Uterus (tissue), 4 donors: Measurements from ENCODE around the gene KCNH2. TPM values are rescaled to one million over a fixed set of nuclear protein-coding genes. Genes with fewer than 3 reads are reported as not detected.

Experiments
- DNase-seq, 2 donors: peaks; one replicate each; pipeline ENCODE4 v3.0.0-alpha.2; 2019 to 2020
- H3K27ac ChIP-seq, 2 donors: fragments of 200-600 bp; sonication (generic); 1 replicate in 1 of 2; 2 replicates in 1 of 2; pipeline ENCODE4 v1.5.1; 2016 to 2018
- H3K27me3 ChIP-seq, 2 donors: fragments of 200-600 bp; sonication (generic); one replicate each; pipeline ENCODE4 v1.5.1; 2018 to 2019; ENCODE audit warnings: control low read depth in 1 of 2
- H3K36me3 ChIP-seq, 2 donors: fragments of 200-600 bp; sonication (generic); one replicate each; pipeline ENCODE4 v1.5.1; 2019; ENCODE audit warnings: control low read depth in 1 of 2
- H3K4me1 ChIP-seq, 2 donors: fragments of 200-600 bp; sonication (generic); one replicate each; pipeline ENCODE4 v1.5.1; 2018 to 2019; ENCODE audit warnings: control low read depth in 1 of 2
- H3K4me3 ChIP-seq, 2 donors: fragments of 200-600 bp; sonication (generic); 1 replicate in 1 of 2; 2 replicates in 1 of 2; pipeline ENCODE4 v1.5.1; 2018 to 2019; ENCODE audit warnings: mild to moderate bottlenecking in 1 of 2
- H3K9me3 ChIP-seq, 2 donors: fragments of 200-600 bp; sonication (generic); one replicate each; pipeline ENCODE4 v1.5.1; 2019; ENCODE audit warnings: control low read depth in 1 of 2
- CTCF ChIP-seq, 4 experiments: fragments of 200-600 bp in 2 of 4; fragments of 450-650 bp in 2 of 4; sonication (generic) in 2 of 4; IDR thresholded peaks; one replicate each; pipeline ENCODE4 v1.5.1; 2016 to 2019; ENCODE audit warnings: antibody characterized with exemption in 4 of 4, mild to moderate bottlenecking in 2 of 4, moderate library complexity in 1 of 4
- POLR2A ChIP-seq, 2 donors: fragments of 450-650 bp; IDR thresholded peaks; one replicate each; pipeline ENCODE4 v1.6.1; 2016; ENCODE audit warnings: antibody characterized with exemption in 2 of 2, mild to moderate bottlenecking in 1 of 2, moderate library complexity in 1 of 2
- intact Hi-C: fragments of 100-400 bp; cut with DNase I; formaldehyde crosslinking; loops from one replicate; pipeline ENCODE4 v1.15.1; 2023; ENCODE audit warnings: low total_unique reads
- total RNA-seq, 4 donors: library from RNA; depleted of rRNA in 3 of 4; stranded (reverse); fragments of >200 nt in 3 of 4; gene quantifications; one replicate each; pipeline versions ENCODE4 v1.1.0 to v1.2.4, GENCODE V29; 2014 to 2023
- donor health status: DM: yes; HTN: yes; CAD: no.

KCNH2 gene
- total RNA-seq, 4 donors from 2014 or later = 9.1 to 51.0 (median 22.8) TPM

- intact Hi-C loops = no loop called here
- no peak overlapping the region for H3K27ac ChIP-seq
- H3K9me3 ChIP-seq = no peaks in the 10 kb centered on the region
- H3K27me3 ChIP-seq = no peaks in the 10 kb centered on the region
- H3K36me3 ChIP-seq = no peaks in the 10 kb centered on the region
- TF ChIP-seq CTCF (IDR thresholded peaks at IDR 0.05) = no peak
- no peak for TF ChIP-seq POLR2A (IDR thresholded peaks at IDR 0.05)
- no peak for DNase-seq
- peaks cover 0 to 16% of the 10 kb centered on the region in 2 donors for H3K4me1 ChIP-seq
- no peak overlapping the region for H3K4me3 ChIP-seq
Measured at GRCh38 chr7:150951521-150951920, 26.6 kb downstream of the KCNH2 start.

DNA sequence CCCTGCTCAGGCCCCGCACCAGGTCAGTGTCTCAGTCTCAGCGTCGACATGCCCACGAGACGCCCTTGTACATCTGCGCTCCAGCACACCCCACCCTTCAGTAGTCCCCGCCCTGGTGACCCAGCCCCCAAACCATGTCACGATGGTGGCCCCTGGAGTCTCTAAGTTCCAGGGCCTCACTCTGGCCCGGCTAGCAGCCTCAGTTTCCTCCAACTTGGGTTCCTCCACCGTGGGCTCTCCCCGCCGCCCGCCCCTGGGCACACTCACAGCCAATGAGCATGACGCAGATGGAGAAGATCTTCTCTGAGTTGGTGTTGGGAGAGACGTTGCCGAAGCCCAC lies 27.0 kb downstream of the KCNH2 start:
- H3K27me3 ChIP-seq = no peaks in the 10 kb centered on the region
- no peak overlapping the region for H3K4me3 ChIP-seq
- no peaks in the 10 kb centered on the region for H3K9me3 ChIP-seq
- H3K27ac ChIP-seq = no peak overlapping the region
- TF ChIP-seq POLR2A (IDR thresholded peaks at IDR 0.05) (no peak), CTCF (IDR thresholded peaks at IDR 0.05) (no peak)
- H3K4me1 ChIP-seq = peaks cover 0 to 16% of the 10 kb centered on the region in 2 donors
- no peak for DNase-seq
- intact Hi-C loops = no loop called here
- no peaks in the 10 kb centered on the region for H3K36me3 ChIP-seq

GRCh38 chr7:150950496-150951180 lies 27.5 kb downstream of the KCNH2 start:
- intact Hi-C loops = no loop called here
- DNase-seq = no peak
- H3K9me3 ChIP-seq = no peaks in the 10 kb centered on the region
- no peaks in the 10 kb centered on the region for H3K27me3 ChIP-seq
- peaks cover 0 to 16% of the 10 kb centered on the region in 2 donors for H3K4me1 ChIP-seq
- H3K4me3 ChIP-seq = no peak overlapping the region
- H3K27ac ChIP-seq = no peak overlapping the region
- TF ChIP-seq CTCF (IDR thresholded peaks at IDR 0.05) = no peak
- no peak for TF ChIP-seq POLR2A (IDR thresholded peaks at IDR 0.05)
- no peaks in the 10 kb centered on the region for H3K36me3 ChIP-seq

- TF ChIP-seq POLR2A (IDR thresholded peaks at IDR 0.05) (no peak), CTCF (IDR thresholded peaks at IDR 0.05) (no peak)
- intact Hi-C loops = no loop called here
- Histone ChIP-seq H3K36me3 (no peaks in the 10 kb centered on the region), H3K4me3 (no peak overlapping the region), H3K27ac (no peak overlapping the region), H3K9me3 (no peaks in the 10 kb centered on the region), H3K27me3 (no peaks in the 10 kb centered on the region), H3K4me1 (peaks cover 0 to 10% of the 10 kb centered on the region in 2 donors)
- DNase-seq = peak in 1 of 2 donors; percentile 6
Measured at GRCh38 chr7:150949971-150950491, 28.1 kb downstream of the KCNH2 start.

DNA sequence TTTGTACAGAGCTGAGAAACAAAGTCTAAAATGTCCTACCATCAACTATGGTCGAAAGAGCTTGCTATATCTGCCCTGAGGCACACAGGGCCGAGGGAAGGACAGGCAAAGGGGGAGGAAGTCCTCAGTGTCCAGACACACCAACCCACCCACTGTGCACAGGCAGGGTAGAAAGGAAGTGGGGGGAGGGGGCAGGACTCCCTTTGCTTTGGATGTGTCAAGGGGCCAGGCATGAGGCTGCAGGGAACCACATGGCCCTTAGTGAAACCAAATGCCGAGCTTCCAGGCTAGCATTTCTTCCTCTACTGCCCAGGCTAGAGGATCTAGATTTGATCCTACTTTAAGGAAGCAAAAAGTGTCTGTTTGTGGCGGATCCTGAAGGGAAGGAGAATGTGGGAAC lies 28.6 kb downstream of the KCNH2 start:
- intact Hi-C loops = no loop called here
- H3K27ac ChIP-seq = no peak overlapping the region
- peaks cover 0 to 6% of the 10 kb centered on the region in 2 donors for H3K4me1 ChIP-seq
- no peak overlapping the region for H3K4me3 ChIP-seq
- H3K27me3 ChIP-seq = no peaks in the 10 kb centered on the region
- H3K9me3 ChIP-seq = no peaks in the 10 kb centered on the region
- H3K36me3 ChIP-seq = no peaks in the 10 kb centered on the region
- TF ChIP-seq POLR2A (IDR thresholded peaks at IDR 0.05) = no peak
- TF ChIP-seq CTCF (IDR thresholded peaks at IDR 0.05) = no peak
- peak in 1 of 2 donors; percentile 3 for DNase-seq
